Upper lobe of left lung (tissue), 4 donors: ENCODE results near the gene ZNF142.

ENCODE experiments used
- CTCF ChIP-seq, 6 experiments: fragments of 450-650 bp in 4 of 6; fragments of 200-600 bp in 2 of 6; sonication (generic) in 2 of 6; IDR thresholded peaks; one replicate each; pipeline ENCODE4 v1.5.1; 2016 to 2019; ENCODE audit warnings: antibody characterized with exemption in 6 of 6
- EP300 ChIP-seq, 4 donors: sonication (generic); formaldehyde crosslinking; IDR thresholded peaks; one replicate each; pipeline ENCODE4 v1.5.1; 2017; ENCODE audit warnings: antibody characterized with exemption in 4 of 4, control low read depth in 2 of 4

- no peak for TF ChIP-seq CTCF (IDR thresholded peaks at IDR 0.05)
- no peak for TF ChIP-seq EP300 (IDR thresholded peaks at IDR 0.05)
Observed at GRCh38 chr2:218701806-218702205, 42.4 kb upstream of the ZNF142 start.
